Measurements from ENCODE around the gene PSMB5. TPM values are rescaled to one million over a fixed set of nuclear protein-coding genes. Genes with fewer than 3 reads are reported as not detected.

PSMB5 gene
- total and polyA plus RNA-seq, 9 of the 15 experiments (the other 6 are each of a cell fraction or from before 2014, with no cell fraction given) = 198 to 1,870 (median 269) TPM

DNA sequence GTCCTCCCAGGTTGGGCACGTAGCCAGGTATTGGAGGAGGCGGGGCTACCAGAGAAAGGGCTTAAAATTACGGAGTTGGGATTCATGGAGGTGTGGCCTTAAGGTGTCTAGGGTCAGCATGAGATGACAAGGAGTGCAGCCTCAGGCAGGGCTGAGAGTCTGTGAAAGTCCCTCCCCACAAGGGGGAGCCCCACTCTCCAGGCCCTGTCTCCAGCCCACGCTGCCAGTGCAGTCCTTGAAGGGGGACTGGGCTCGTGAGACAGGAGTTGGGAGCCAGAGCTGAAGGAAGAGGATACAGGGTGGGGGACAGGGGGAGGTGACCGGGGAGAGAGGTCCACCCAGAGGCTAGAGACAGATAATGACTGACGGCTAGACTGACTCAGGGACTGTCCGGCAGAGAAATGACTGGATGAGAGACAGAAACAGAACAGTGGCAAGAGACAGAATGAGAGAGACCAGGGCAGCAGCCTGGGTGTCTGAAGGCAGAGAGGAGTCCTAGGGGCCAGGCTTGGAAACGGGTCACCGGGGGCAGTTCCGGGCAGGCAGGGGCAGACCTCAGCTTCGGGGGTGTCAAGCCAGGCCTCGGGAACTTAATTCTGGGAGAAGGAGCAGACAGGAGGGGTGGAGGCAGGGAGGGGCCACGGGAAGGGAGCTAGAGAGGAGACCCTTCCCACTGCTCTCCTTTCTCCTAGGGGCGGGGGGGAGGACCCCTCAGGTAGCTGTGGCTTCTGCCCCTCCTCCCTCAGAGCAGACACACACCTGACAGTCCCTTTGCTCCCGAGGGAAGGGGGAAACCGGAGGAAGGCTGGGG is 21.6 kb upstream of the PSMB5 start (continued):
- TF ChIP-seq, protein P1, sequence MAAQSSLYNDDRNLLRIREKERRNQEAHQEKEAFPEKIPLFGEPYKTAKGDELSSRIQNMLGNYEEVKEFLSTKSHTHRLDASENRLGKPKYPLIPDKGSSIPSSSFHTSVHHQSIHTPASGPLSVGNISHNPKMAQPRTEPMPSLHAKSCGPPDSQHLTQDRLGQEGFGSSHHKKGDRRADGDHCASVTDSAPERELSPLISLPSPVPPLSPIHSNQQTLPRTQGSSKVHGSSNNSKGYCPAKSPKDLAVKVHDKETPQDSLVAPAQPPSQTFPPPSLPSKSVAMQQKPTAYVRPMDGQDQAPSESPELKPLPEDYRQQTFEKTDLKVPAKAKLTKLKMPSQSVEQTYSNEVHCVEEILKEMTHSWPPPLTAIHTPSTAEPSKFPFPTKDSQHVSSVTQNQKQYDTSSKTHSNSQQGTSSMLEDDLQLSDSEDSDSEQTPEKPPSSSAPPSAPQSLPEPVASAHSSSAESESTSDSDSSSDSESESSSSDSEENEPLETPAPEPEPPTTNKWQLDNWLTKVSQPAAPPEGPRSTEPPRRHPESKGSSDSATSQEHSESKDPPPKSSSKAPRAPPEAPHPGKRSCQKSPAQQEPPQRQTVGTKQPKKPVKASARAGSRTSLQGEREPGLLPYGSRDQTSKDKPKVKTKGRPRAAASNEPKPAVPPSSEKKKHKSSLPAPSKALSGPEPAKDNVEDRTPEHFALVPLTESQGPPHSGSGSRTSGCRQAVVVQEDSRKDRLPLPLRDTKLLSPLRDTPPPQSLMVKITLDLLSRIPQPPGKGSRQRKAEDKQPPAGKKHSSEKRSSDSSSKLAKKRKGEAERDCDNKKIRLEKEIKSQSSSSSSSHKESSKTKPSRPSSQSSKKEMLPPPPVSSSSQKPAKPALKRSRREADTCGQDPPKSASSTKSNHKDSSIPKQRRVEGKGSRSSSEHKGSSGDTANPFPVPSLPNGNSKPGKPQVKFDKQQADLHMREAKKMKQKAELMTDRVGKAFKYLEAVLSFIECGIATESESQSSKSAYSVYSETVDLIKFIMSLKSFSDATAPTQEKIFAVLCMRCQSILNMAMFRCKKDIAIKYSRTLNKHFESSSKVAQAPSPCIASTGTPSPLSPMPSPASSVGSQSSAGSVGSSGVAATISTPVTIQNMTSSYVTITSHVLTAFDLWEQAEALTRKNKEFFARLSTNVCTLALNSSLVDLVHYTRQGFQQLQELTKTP (IDR thresholded peaks at IDR 0.05; ENCODE audit: low read depth in 1 of 2, partially characterized antibody in 2 of 2) = no peak
- TF ChIP-seq NELFE (IDR thresholded peaks at IDR 0.05; ENCODE audit: insufficient read depth, insufficient read length) (no peak), TEAD2 (tag; IDR thresholded peaks at IDR 0.05) (no peak), HOXB6 (CRISPR knock-in tag; IDR thresholded peaks at IDR 0.05; ENCODE audit: borderline replicate concordance) (no peak), FOXK2 (conservative IDR thresholded peaks at IDR 0.05 in 1 of 2, IDR thresholded peaks at IDR 0.05 in 1 of 2; ENCODE audit: low read depth in 2 of 2) (no peak), ZNF699 (CRISPR knock-in tag; IDR thresholded peaks at IDR 0.05; ENCODE audit: insufficient replicate concordance) (no peak), PHF21A (IDR thresholded peaks at IDR 0.05; ENCODE audit: borderline replicate concordance, low read depth) (no peak; the same call in 1 of the 2 replicates), HMG20B (CRISPR knock-in tag; IDR thresholded peaks at IDR 0.05) (no peak)
- TF ChIP-seq, protein P2, sequence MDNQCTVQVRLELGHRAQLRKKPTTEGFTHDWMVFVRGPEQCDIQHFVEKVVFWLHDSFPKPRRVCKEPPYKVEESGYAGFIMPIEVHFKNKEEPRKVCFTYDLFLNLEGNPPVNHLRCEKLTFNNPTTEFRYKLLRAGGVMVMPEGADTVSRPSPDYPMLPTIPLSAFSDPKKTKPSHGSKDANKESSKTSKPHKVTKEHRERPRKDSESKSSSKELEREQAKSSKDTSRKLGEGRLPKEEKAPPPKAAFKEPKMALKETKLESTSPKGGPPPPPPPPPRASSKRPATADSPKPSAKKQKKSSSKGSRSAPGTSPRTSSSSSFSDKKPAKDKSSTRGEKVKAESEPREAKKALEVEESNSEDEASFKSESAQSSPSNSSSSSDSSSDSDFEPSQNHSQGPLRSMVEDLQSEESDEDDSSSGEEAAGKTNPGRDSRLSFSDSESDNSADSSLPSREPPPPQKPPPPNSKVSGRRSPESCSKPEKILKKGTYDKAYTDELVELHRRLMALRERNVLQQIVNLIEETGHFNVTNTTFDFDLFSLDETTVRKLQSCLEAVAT (IDR thresholded peaks at IDR 0.05) = peak in 1 of 2 experiments; percentile 32; a peak in 1 of 4 replicates
- TF ChIP-seq, protein P3, sequence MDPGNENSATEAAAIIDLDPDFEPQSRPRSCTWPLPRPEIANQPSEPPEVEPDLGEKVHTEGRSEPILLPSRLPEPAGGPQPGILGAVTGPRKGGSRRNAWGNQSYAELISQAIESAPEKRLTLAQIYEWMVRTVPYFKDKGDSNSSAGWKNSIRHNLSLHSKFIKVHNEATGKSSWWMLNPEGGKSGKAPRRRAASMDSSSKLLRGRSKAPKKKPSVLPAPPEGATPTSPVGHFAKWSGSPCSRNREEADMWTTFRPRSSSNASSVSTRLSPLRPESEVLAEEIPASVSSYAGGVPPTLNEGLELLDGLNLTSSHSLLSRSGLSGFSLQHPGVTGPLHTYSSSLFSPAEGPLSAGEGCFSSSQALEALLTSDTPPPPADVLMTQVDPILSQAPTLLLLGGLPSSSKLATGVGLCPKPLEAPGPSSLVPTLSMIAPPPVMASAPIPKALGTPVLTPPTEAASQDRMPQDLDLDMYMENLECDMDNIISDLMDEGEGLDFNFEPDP (CRISPR knock-in tag; IDR thresholded peaks at IDR 0.05) = no peak
- TF ChIP-seq, protein P4, sequence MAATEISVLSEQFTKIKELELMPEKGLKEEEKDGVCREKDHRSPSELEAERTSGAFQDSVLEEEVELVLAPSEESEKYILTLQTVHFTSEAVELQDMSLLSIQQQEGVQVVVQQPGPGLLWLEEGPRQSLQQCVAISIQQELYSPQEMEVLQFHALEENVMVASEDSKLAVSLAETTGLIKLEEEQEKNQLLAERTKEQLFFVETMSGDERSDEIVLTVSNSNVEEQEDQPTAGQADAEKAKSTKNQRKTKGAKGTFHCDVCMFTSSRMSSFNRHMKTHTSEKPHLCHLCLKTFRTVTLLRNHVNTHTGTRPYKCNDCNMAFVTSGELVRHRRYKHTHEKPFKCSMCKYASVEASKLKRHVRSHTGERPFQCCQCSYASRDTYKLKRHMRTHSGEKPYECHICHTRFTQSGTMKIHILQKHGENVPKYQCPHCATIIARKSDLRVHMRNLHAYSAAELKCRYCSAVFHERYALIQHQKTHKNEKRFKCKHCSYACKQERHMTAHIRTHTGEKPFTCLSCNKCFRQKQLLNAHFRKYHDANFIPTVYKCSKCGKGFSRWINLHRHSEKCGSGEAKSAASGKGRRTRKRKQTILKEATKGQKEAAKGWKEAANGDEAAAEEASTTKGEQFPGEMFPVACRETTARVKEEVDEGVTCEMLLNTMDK (IDR thresholded peaks at IDR 0.05; ENCODE audit: borderline replicate concordance, insufficient read depth, low read depth, low read length, poor library complexity, severe bottlenecking) = peak; percentile 98
- TF ChIP-seq, protein P5, sequence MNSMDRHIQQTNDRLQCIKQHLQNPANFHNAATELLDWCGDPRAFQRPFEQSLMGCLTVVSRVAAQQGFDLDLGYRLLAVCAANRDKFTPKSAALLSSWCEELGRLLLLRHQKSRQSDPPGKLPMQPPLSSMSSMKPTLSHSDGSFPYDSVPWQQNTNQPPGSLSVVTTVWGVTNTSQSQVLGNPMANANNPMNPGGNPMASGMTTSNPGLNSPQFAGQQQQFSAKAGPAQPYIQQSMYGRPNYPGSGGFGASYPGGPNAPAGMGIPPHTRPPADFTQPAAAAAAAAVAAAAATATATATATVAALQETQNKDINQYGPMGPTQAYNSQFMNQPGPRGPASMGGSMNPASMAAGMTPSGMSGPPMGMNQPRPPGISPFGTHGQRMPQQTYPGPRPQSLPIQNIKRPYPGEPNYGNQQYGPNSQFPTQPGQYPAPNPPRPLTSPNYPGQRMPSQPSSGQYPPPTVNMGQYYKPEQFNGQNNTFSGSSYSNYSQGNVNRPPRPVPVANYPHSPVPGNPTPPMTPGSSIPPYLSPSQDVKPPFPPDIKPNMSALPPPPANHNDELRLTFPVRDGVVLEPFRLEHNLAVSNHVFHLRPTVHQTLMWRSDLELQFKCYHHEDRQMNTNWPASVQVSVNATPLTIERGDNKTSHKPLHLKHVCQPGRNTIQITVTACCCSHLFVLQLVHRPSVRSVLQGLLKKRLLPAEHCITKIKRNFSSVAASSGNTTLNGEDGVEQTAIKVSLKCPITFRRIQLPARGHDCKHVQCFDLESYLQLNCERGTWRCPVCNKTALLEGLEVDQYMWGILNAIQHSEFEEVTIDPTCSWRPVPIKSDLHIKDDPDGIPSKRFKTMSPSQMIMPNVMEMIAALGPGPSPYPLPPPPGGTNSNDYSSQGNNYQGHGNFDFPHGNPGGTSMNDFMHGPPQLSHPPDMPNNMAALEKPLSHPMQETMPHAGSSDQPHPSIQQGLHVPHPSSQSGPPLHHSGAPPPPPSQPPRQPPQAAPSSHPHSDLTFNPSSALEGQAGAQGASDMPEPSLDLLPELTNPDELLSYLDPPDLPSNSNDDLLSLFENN (IDR thresholded peaks at IDR 0.05; ENCODE audit: low read depth in 2 of 2, low read length in 2 of 2) = no peak
